ENCODE measurements around the gene TNFAIP8L2.
A peak's percentile ranks its signal among the peaks of the same experiment; 100 is the strongest.

Gene TNFAIP8L2

DNA sequence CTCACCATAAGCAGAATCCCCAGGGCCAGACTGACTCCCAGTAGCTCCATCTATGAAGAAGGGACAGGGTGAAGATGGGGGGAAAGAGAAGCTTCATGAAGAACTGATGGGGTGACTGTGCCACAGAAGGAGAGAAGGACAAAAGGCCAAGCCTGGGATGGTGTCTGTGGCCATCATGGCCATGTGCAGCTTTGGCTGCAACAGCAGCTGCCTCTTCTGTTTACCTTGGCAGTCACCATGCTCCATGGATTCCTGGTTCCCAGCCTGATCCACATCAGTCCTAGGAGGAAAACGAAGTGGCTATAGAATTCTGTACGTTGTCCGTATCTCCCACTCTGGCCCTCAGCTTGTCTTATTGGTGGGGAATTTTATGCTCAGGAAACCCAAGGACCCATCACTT is 22.1 kb upstream of the TNFAIP8L2 start:
- H3K36me3 ChIP-seq (ENCODE audit: control insufficient read depth in 2 of 2, insufficient read depth in 2 of 2, low read length in 2 of 2) = peaks cover 20 to 22% of the 10 kb centered on the region in 2 donors
- no peaks in the 10 kb centered on the region for H3K27me3 ChIP-seq (ENCODE audit: control insufficient read depth in 1 of 2, insufficient read depth in 2 of 2, low read length in 2 of 2)
- no peaks in the 10 kb centered on the region for H3K9me3 ChIP-seq (ENCODE audit: control insufficient read depth in 2 of 2, low read length in 2 of 2)
- H3K27ac ChIP-seq (ENCODE audit: low read length) = no peak overlapping the region
- peaks cover 15% of the 10 kb centered on the region for H3K4me1 ChIP-seq (ENCODE audit: control insufficient read depth, insufficient read depth, low read length)
- no peak overlapping the region for H3K9ac ChIP-seq (ENCODE audit: low read length in 2 of 2)
- H3K4me3 ChIP-seq (ENCODE audit: low read length in 2 of 2) = no peak overlapping the region

DNA sequence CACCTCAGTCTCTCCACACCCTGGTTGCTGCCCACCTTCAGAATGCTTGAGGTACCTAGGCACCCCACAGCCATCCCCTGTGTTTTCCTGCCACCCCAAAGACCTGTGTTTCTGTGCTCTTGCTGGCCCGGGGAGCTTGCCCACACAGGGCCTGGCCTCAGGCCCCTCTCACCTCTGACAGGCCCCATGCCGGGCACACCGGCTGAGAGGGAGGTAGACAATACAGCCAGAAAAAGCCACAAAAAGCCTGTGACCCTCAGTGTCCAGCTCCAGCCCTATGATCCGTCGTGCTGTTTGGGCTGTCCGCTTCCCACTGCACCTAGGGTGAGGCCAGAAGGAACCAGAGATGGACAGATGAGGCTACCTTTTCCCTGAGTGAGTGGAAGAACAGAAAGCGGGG is 21.5 kb upstream of the TNFAIP8L2 start:
- Histone ChIP-seq H3K9ac (ENCODE audit: low read length in 2 of 2) (no peak overlapping the region), H3K9me3 (ENCODE audit: control insufficient read depth in 2 of 2, low read length in 2 of 2) (no peaks in the 10 kb centered on the region), H3K27ac (ENCODE audit: low read length) (no peak overlapping the region), H3K4me3 (ENCODE audit: low read length in 2 of 2) (no peak overlapping the region), H3K36me3 (ENCODE audit: control insufficient read depth in 2 of 2, insufficient read depth in 2 of 2, low read length in 2 of 2) (peaks cover 20 to 28% of the 10 kb centered on the region in 2 donors), H3K4me1 (ENCODE audit: control insufficient read depth, insufficient read depth, low read length) (peaks cover 15% of the 10 kb centered on the region), H3K27me3 (ENCODE audit: control insufficient read depth in 1 of 2, insufficient read depth in 2 of 2, low read length in 2 of 2) (no peaks in the 10 kb centered on the region)

DNA sequence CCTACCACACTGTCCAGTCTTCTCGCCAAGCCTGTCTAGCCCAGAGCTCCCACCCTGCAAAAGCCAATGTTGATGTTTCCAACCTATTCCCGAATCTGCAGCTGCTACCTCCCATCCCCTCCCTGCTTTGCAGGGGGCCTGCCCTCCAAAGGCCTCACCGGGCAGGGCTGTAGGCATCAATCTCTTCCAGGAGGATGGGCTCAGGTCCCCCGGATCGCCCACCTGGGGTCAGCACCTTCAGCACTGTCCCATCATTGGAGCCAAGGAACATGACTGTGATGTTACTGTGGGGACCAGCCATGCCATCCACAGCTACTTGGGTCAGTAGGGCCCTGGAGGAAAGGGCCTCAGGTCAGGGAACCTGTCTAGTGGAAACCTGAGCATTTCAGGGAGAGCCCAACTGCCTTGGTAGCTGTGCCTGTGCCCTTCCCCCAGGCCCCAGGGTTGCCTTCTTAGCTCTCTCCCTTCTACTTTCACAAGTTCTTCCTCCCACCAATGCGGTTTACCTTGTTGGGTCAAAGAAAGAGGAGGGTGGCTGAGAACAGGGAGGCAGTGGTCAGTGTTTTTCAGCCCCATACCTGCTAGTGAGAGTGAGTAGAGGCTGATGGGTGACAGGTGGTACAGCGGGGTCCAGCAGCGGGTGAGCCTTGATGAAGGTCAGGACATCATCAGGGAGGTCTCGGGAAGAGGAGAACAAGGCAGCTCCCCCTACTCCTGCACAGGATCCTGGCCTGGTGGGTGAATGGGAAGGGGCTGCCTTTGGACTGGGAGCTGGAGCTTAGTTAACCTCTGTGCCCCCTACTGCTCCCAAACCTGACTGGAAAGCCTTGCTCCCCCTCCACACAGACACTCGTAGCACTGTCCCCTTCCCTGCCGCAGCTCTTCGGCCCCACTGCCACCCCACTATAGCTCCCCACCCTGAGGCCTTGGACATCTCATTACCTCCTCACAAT is 20.7 kb upstream of the TNFAIP8L2 start:
- H3K36me3 ChIP-seq (ENCODE audit: control insufficient read depth in 2 of 2, insufficient read depth in 2 of 2, low read length in 2 of 2) = peaks cover 20 to 28% of the 10 kb centered on the region in 2 donors
- no peak overlapping the region for H3K4me3 ChIP-seq (ENCODE audit: low read length in 2 of 2)
- no peak overlapping the region for H3K27ac ChIP-seq (ENCODE audit: low read length)
- no peak overlapping the region for H3K9ac ChIP-seq (ENCODE audit: low read length in 2 of 2)
- H3K27me3 ChIP-seq (ENCODE audit: control insufficient read depth in 1 of 2, insufficient read depth in 2 of 2, low read length in 2 of 2) = no peaks in the 10 kb centered on the region
- no peaks in the 10 kb centered on the region for H3K9me3 ChIP-seq (ENCODE audit: control insufficient read depth in 2 of 2, low read length in 2 of 2)
- H3K4me1 ChIP-seq (ENCODE audit: control insufficient read depth, insufficient read depth, low read length) = peaks cover 12% of the 10 kb centered on the region

DNA sequence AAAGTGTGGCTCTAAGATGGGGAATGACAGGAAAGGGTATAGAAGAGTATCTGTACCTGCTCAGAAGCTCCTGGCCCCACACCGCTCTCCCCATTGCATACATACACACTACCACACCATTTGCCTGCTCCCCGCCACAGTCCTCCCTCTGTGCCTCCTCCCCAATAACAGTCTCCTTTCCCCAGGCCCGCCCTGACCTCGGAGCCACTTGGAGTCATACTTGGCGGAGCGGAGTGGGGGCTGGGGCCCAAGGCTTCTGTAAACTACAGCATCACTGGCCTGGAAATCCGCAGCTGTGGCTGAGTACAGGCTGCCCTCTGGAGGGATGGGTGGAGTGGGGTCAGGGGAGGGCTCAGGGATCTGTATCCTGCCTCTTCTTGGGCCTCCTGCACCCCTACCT is 18.7 kb upstream of the TNFAIP8L2 start:
- H3K36me3 ChIP-seq (ENCODE audit: control insufficient read depth in 2 of 2, insufficient read depth in 2 of 2, low read length in 2 of 2) = peaks cover 20 to 28% of the 10 kb centered on the region in 2 donors

DNA sequence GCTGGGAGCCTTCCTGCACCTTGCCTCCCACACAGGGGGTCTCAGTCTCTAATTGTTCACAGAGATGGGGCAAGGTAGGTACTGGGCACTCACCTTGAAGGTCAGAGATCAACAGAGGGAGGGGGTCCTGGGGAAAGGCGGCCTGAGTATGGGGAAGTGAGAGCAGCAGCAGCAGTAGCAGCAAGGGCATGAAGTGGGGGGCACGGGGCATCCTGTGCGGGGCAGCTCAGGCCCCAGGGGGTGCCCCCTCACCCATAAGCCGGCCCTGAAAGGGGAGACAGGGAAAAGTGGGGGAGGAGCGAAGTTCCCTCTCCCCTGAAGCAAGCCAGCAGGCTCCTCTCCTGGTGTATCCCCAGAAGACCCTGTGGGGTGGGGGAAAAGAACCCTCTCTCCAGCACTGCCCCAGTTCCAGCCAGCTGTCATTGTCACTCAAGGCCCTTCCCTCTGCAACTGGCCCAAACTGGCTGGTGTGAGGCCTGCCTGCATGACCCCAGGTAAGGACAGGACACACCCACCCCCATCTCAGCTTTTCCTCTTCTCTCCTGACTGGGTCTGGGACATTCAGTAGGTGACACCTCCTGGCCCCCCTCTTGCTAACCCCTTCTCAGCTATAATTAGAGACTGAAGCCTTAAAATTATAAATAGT is 13.9 kb upstream of the TNFAIP8L2 start:
- Histone ChIP-seq H3K9me3 (ENCODE audit: control insufficient read depth in 2 of 2, low read length in 2 of 2) (no peaks in the 10 kb centered on the region), H3K36me3 (ENCODE audit: control insufficient read depth in 2 of 2, insufficient read depth in 2 of 2, low read length in 2 of 2) (peaks cover 4 to 10% of the 10 kb centered on the region in 2 donors), H3K9ac (ENCODE audit: low read length in 2 of 2) (no peak overlapping the region), H3K27me3 (ENCODE audit: control insufficient read depth in 1 of 2, insufficient read depth in 2 of 2, low read length in 2 of 2) (no peaks in the 10 kb centered on the region), H3K27ac (ENCODE audit: low read length) (peak overlapping the region; percentile 46), H3K4me1 (ENCODE audit: control insufficient read depth, insufficient read depth, low read length) (peaks cover 48% of the 10 kb centered on the region), H3K4me3 (ENCODE audit: low read length in 2 of 2) (no peak overlapping the region)

More for the DNA sequence above, 18.7 kb upstream of the TNFAIP8L2 start:
- Histone ChIP-seq H3K9me3 (ENCODE audit: control insufficient read depth in 2 of 2, low read length in 2 of 2) (no peaks in the 10 kb centered on the region), H3K4me3 (ENCODE audit: low read length in 2 of 2) (no peak overlapping the region), H3K9ac (ENCODE audit: low read length in 2 of 2) (no peak overlapping the region), H3K27ac (ENCODE audit: low read length) (no peak overlapping the region), H3K4me1 (ENCODE audit: control insufficient read depth, insufficient read depth, low read length) (peaks cover 8% of the 10 kb centered on the region), H3K27me3 (ENCODE audit: control insufficient read depth in 1 of 2, insufficient read depth in 2 of 2, low read length in 2 of 2) (no peaks in the 10 kb centered on the region)

DNA sequence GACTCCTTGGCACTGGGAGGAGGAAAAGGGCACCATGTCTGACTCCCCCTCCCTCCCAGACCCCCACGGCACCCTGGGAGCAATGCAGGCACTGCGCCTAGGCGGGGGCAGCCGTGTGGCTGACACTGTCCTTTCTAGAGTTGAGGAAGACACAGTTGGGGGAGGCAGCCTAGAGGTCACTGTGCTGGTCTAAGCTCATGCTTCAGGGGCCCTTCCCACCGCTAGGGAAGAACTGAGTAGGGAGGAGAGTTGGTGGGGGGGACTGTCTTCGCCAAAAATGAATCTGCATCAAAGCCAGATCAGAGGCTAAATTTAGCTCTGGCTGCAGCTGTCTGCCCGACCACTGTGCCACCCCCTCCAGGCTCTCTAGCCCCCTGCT is 13.4 kb upstream of the TNFAIP8L2 start:
- Histone ChIP-seq H3K27me3 (ENCODE audit: control insufficient read depth in 1 of 2, insufficient read depth in 2 of 2, low read length in 2 of 2) (no peaks in the 10 kb centered on the region), H3K4me1 (ENCODE audit: control insufficient read depth, insufficient read depth, low read length) (peaks cover 53% of the 10 kb centered on the region), H3K36me3 (ENCODE audit: control insufficient read depth in 2 of 2, insufficient read depth in 2 of 2, low read length in 2 of 2) (peaks cover 2 to 8% of the 10 kb centered on the region in 2 donors), H3K9me3 (ENCODE audit: control insufficient read depth in 2 of 2, low read length in 2 of 2) (no peaks in the 10 kb centered on the region), H3K27ac (ENCODE audit: low read length) (peak overlapping the region; percentile 46), H3K4me3 (ENCODE audit: low read length in 2 of 2) (peak overlapping the region in 1 of 2 donors; percentile 88), H3K9ac (ENCODE audit: low read length in 2 of 2) (peak overlapping the region in 1 of 2 donors; percentile 36)

DNA sequence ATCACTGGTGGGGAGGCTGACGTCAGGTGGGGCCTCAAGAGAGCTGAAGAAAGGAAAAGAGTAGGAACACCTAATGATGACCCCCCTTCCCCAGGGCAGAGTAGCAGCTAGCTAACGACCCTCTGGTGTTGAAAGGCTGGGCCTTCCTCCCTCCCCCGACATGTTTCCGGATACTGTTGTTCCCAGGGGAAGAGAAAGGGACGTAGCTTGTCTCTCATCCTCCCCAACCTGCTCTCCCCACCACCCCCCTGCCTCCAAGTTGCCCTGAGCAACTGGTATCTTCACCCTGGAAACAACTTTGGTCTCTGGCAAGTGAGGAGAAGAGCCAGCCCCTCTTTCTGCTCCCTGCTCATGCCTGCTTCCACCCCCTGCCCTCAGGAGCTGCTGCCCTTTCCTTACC is 12.5 kb upstream of the TNFAIP8L2 start:
- Histone ChIP-seq H3K9ac (ENCODE audit: low read length in 2 of 2) (no peak overlapping the region), H3K36me3 (ENCODE audit: control insufficient read depth in 2 of 2, insufficient read depth in 2 of 2, low read length in 2 of 2) (peaks cover 0 to 8% of the 10 kb centered on the region in 2 donors), H3K4me1 (ENCODE audit: control insufficient read depth, insufficient read depth, low read length) (peaks cover 53% of the 10 kb centered on the region), H3K4me3 (ENCODE audit: low read length in 2 of 2) (peak overlapping the region in 1 of 2 donors; percentile 88), H3K9me3 (ENCODE audit: control insufficient read depth in 2 of 2, low read length in 2 of 2) (no peaks in the 10 kb centered on the region), H3K27me3 (ENCODE audit: control insufficient read depth in 1 of 2, insufficient read depth in 2 of 2, low read length in 2 of 2) (no peaks in the 10 kb centered on the region), H3K27ac (ENCODE audit: low read length) (peak overlapping the region; percentile 46)

DNA sequence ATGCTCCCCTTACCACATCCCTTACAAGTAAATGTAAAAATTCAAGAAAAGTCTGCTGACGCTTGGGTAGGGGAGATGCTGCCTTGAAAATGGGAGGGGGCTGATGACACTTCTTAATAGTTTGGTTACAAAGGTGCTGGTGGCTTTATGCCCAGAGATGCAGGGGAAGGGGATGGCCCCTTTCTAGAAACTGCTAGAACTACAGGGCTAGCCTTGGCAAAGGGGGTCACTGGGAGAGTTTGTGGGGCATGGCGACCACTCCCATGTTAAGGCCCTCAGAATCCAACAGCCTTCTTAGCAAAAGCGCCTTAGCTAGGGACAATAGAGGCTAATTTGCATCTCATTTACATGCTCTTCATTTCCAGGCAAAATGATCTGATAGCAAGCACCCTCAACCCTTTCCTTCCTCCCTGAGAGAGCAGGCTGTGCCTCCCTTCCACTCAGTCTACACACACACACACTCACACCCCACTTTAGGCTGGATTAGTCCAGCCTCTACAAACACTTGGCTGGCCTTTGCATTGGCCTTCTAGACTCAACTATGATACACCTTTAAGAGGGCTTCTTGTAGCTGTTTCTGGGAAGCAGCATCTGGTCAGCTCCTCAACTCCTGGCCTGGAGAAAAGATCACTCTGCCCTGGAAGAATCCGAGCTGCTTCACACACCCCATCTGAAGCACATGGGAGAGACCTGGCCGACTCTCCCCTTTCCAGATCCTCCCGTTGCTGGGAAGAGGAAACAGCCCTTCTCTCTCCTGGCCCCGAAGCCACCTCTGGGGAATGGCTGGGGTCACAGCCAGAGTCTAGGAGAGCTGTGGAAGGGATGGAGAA is 11.8 kb upstream of the TNFAIP8L2 start:
- no peaks in the 10 kb centered on the region for H3K27me3 ChIP-seq (ENCODE audit: control insufficient read depth in 1 of 2, insufficient read depth in 2 of 2, low read length in 2 of 2)
- H3K4me3 ChIP-seq (ENCODE audit: low read length in 2 of 2) = peak overlapping the region; percentile 71 to 88
- peaks cover 0 to 3% of the 10 kb centered on the region in 2 donors for H3K36me3 ChIP-seq (ENCODE audit: control insufficient read depth in 2 of 2, insufficient read depth in 2 of 2, low read length in 2 of 2)
- H3K27ac ChIP-seq (ENCODE audit: low read length) = peak overlapping the region; percentile 46
- peak overlapping the region; percentile 66 to 85 for H3K9ac ChIP-seq (ENCODE audit: low read length in 2 of 2)
- peaks cover 53% of the 10 kb centered on the region for H3K4me1 ChIP-seq (ENCODE audit: control insufficient read depth, insufficient read depth, low read length)
- H3K9me3 ChIP-seq (ENCODE audit: control insufficient read depth in 2 of 2, low read length in 2 of 2) = no peaks in the 10 kb centered on the region

DNA sequence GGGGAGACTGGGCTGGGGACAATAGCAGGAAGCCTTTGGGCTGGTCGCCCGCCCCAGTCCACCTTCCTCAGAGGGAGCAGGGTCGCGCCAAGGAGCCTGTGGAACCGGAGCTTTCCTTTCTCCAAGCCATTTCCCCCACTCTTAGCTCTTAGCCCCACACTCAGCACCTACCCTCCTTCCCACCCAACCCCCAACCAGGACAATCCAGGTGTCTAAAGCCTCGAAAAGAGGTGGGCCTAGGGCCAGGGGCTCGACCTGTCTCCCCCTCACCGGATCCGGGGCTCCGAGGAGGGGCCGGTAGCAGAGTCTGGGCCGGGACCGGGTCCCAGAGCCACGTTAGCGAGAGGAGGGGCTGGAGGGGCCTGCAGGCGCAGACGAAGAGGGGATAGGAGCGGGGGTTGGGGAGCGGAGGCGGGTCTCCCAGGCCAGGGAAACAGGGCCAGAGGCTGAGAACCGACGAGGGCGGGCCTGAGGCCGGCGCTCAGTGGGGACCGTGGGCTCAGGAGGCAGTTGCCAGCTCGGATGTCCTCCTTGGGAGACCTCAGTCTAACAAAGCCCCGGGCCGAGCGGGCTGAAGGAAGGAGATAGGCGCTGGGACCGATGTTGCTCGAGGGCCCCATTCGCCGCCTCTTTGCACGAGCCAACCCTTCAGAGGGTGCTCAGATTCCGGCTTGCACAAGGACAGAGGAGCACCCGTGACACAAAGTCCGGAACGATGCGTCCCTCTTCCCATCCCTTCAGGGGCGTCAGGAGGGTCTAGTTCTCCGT is 11.0 kb upstream of the TNFAIP8L2 start:
- Histone ChIP-seq H3K36me3 (ENCODE audit: control insufficient read depth in 2 of 2, insufficient read depth in 2 of 2, low read length in 2 of 2) (no peaks in the 10 kb centered on the region), H3K4me3 (ENCODE audit: low read length in 2 of 2) (peak overlapping the region; percentile 71 to 88), H3K27me3 (ENCODE audit: control insufficient read depth in 1 of 2, insufficient read depth in 2 of 2, low read length in 2 of 2) (no peaks in the 10 kb centered on the region), H3K9ac (ENCODE audit: low read length in 2 of 2) (peak overlapping the region; percentile 66 to 85), H3K27ac (ENCODE audit: low read length) (peak overlapping the region; percentile 86), H3K9me3 (ENCODE audit: control insufficient read depth in 2 of 2, low read length in 2 of 2) (no peaks in the 10 kb centered on the region), H3K4me1 (ENCODE audit: control insufficient read depth, insufficient read depth, low read length) (peaks cover 53% of the 10 kb centered on the region)

DNA sequence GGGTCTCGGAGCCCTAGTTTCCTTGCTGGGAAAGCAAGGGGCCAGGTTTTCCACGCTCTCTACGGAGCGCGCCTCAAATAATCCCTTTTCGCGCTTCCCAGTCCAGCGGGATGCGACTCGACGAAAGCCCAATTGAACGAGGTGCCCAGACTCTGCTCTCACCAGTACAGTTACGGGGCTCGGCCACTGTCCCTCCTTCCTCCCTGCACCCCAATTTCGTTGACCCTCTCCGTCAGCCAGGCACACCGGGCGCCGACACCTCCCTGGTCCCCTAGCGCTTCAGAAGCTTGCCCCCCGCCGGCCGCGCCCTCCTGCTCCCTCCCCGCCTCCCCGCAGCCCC is 10.4 kb upstream of the TNFAIP8L2 start:
- no peaks in the 10 kb centered on the region for H3K36me3 ChIP-seq (ENCODE audit: control insufficient read depth in 2 of 2, insufficient read depth in 2 of 2, low read length in 2 of 2)
- no peaks in the 10 kb centered on the region for H3K9me3 ChIP-seq (ENCODE audit: control insufficient read depth in 2 of 2, low read length in 2 of 2)
- peak overlapping the region; percentile 66 to 85 for H3K9ac ChIP-seq (ENCODE audit: low read length in 2 of 2)
- no peaks in the 10 kb centered on the region for H3K27me3 ChIP-seq (ENCODE audit: control insufficient read depth in 1 of 2, insufficient read depth in 2 of 2, low read length in 2 of 2)
- H3K4me1 ChIP-seq (ENCODE audit: control insufficient read depth, insufficient read depth, low read length) = peaks cover 53% of the 10 kb centered on the region
- peak overlapping the region; percentile 86 for H3K27ac ChIP-seq (ENCODE audit: low read length)
- peak overlapping the region; percentile 71 to 88 for H3K4me3 ChIP-seq (ENCODE audit: low read length in 2 of 2)
